Measurements from ENCODE around the gene KLC1.
A peak's percentile ranks its signal among the peaks of the same experiment; 100 is the strongest.

The KLC1 gene

GRCh38 chr14:103659631-103660030 is 30.6 kb downstream of the KLC1 start:
- DNase-seq: no peak

- DNase-seq: no peak
Measured at GRCh38 chr14:103662029-103662428, 33.0 kb downstream of the KLC1 start.

GRCh38 chr14:103662591-103662990 is 33.6 kb downstream of the KLC1 start:
- DNase-seq: no peak

GRCh38 chr14:103663506-103663905 is 34.5 kb downstream of the KLC1 start:
- no peak for DNase-seq

GRCh38 chr14:103667671-103668070 is 38.7 kb downstream of the KLC1 start:
- no peak for DNase-seq

- DNase-seq: no peak
Measured at GRCh38 chr14:103668117-103668516, 39.1 kb downstream of the KLC1 start.

- DNase-seq: no peak
Measured at GRCh38 chr14:103669370-103669769, 40.4 kb downstream of the KLC1 start.

- no peak for DNase-seq
Measured at GRCh38 chr14:103671911-103672310, 42.9 kb downstream of the KLC1 start.

GRCh38 chr14:103675957-103676356 is 46.9 kb downstream of the KLC1 start:
- no peak for DNase-seq

GRCh38 chr14:103676881-103677675 is 48.1 kb downstream of the KLC1 start:
- no peak for DNase-seq

GRCh38 chr14:103679351-103679750 is 50.3 kb downstream of the KLC1 start:
- DNase-seq: peak; percentile 39 to 52

GRCh38 chr14:103680491-103681231 is 51.6 kb downstream of the KLC1 start:
- no peak for DNase-seq

- DNase-seq: no peak
Measured at GRCh38 chr14:103683139-103683538, 54.1 kb downstream of the KLC1 start.

GRCh38 chr14:103684471-103684870 is 55.5 kb downstream of the KLC1 start:
- DNase-seq: no peak

GRCh38 chr14:103684871-103685270 is 55.9 kb downstream of the KLC1 start:
- DNase-seq: no peak

GRCh38 chr14:103685276-103686211 is 56.5 kb downstream of the KLC1 start:
- no peak for DNase-seq

GRCh38 chr14:103686831-103687485 is 57.9 kb downstream of the KLC1 start:
- no peak for DNase-seq

GRCh38 chr14:103687712-103688111 is 58.7 kb downstream of the KLC1 start:
- DNase-seq: no peak

- no peak for DNase-seq
Measured at GRCh38 chr14:103688441-103688840, 59.4 kb downstream of the KLC1 start.

GRCh38 chr14:103688906-103689902 is 60.2 kb downstream of the KLC1 start:
- DNase-seq: no peak

GRCh38 chr14:103690332-103690731 is 61.3 kb downstream of the KLC1 start:
- DNase-seq: no peak
